ENCODE data around the gene NUFIP1. TPM values are rescaled to one million over a fixed set of nuclear protein-coding genes. Genes with fewer than 3 reads are reported as not detected.

The NUFIP1 gene
- total and polyA plus RNA-seq, 2 of the 8 experiments (the other 6 are each of a cell fraction or from before 2014, with no cell fraction given) = 4.6 to 16.6 TPM

GRCh38 chr13:44919104-44919804 is 70.0 kb downstream of the NUFIP1 start (continued):
- TF ChIP-seq KDM5A (IDR thresholded peaks at IDR 0.05; ENCODE audit: low read length) = no peak
- no peak for TF ChIP-seq POU5F1 (IDR thresholded peaks at IDR 0.05; ENCODE audit: low read depth, low read length)
- no peak for TF ChIP-seq RBBP5 (IDR thresholded peaks at IDR 0.05; ENCODE audit: borderline replicate concordance, low read depth, low read length)
- TF ChIP-seq HDAC6 (IDR thresholded peaks at IDR 0.05; ENCODE audit: low read depth, low read length) = no peak
- TF ChIP-seq MAX (IDR thresholded peaks at IDR 0.05) = no peak
- TF ChIP-seq CBX8 (IDR thresholded peaks at IDR 0.05; ENCODE audit: borderline replicate concordance, low read depth, low read length) = no peak
- TF ChIP-seq SAP30 (IDR thresholded peaks at IDR 0.05; ENCODE audit: insufficient read depth, insufficient replicate concordance, low read length) = no peak
- TF ChIP-seq GABPA (IDR thresholded peaks at IDR 0.05; ENCODE audit: borderline replicate concordance, insufficient read depth, low read length) = no peak
- TF ChIP-seq CHD1 (IDR thresholded peaks at IDR 0.05; ENCODE audit: low read depth, low read length) = no peak
